Activated gamma-delta T cell treated with Interleukin-2 at 50 U/mL for 16 hours (primary cell): Measurements from ENCODE around the gene USP22.

Source experiments
- DNase-seq: peaks from one replicate; pipeline ENCODE4 v3.0.0-alpha.2; 2020

Gene USP22

DNA sequence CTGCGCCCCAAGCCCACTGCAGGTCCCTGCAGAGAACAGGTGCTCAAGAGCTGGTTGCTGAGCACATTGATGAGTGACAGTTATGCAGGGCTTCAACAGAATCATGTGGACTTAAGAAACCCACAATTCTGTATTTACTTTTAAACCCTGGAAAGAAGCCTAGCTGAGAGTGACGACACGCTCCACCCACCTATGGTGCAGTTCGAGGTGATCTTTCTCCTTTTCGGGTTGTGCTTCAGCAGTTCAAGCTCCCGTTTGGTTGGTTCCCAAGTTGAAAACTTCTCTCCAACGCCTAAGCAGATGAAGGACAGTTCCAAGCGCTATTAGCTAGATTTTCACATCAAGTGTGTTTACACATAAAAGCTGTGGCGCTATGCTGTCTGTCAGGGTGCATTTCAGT is 23.9 kb downstream of the USP22 start:
- DNase-seq: no peak

DNA sequence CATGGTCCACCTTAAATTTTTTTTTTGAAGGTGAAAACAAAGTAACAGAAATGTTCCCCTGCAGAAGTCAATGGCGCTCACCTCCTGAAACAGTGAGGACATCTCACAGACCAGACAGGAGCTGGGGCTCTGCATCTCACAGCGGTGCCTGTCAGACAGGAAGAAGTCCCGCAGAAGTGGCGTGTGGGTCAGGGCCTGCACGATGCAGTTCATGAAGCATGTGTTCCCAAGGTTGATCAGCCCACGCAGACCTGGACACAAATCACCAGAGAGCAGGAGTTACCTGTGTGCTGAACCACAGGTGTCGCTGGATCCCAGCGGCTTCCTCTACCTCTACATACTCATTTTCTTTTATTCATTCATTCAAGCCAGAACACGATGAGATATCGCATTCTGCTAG is 24.9 kb downstream of the USP22 start:
- DNase-seq: no peak

DNA sequence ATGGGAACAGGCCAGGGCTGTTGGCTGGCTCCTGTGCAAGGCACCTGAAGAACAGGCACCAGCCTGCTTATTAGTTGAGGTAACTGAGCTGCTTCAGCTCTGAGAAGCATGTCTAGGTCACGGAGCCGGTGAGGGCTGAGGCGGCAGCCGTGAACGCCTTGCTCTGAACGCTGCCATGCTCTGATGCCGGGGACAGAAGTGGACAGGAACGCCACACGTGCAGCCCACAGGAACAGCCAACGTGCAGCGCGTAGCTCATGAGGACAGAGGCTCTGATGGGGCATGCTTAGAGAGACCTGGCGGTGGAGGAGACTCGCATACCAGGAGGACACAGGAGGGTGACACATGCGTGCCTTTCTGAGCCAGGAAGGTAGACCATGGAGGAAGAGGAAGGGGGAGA is 25.6 kb downstream of the USP22 start:
- no peak for DNase-seq

DNA sequence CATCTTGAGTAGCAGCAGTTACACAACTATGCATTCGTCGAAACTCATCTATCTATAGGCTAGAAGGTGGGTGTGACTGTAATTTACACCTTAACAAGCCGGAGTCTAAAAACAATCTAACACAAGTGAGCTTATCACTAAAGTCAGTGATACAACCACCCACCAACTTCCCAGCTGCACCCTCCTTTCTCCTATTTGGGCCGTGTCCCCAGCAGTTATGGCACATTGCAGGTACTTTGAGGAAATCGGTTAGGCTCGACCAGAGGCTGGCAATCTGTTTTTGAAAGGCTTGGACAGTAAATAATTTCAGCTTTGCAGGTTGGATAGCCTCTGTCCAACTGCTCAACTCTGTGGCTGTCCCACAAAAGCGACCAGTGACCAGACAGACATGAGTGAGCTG is 26.0 kb downstream of the USP22 start:
- no peak for DNase-seq

DNA sequence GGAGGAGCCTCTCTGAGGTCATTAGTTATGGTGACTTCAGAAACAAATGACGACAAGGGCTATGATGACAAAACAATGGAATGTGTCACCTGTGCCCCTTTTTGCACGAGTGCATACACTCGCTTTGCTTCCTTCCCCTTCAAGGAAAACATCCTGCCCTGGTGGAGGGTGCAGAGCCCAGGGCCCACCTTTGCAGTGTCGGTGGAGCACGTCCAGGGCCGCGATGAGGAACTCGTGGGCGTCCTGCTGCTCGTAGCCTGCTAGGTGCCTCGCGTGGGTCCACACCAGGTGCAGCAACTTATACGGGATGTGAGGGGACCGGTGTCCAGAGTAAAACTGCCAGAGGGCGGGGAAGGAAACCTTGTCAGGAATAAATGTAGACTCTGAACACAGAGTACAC is 27.2 kb downstream of the USP22 start:
- no peak for DNase-seq

DNA sequence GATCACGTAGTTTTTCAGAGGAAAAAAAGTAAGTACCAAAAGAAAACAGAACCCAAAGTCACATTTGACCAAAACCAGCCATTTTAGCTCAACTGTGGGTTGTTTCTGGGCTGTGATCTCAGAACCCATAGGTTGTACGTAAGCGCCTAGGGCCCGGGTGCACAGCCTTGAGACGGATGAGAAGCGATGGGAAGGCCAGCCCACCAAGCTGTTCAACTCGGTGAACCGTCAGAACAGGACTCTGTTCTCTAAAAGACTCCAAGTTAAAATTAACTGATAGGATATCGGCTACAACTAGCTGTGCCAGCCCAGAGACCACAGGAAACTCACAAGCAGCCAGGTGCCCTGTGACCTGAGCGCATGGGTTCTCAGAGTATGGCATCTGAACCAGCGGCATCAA is 28.3 kb downstream of the USP22 start:
- no peak for DNase-seq

DNA sequence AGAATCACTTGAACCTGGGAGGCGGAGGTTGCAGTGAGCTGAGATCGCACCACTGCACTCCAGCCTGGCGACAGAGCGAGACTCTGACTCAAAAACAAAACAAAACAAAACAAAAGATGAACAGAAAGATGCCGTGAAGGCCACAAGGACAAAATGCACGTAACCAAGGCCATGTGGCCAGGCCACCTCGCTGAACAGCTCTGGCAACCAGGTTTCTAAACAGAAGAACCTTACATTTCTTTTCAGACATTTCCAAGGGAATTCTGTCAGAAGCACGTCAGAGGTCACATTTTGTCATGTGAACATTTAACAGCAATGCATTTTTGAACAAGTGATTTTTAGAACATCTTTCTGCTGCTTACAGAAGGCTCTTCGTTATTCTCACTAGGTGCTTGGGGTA is 28.8 kb downstream of the USP22 start:
- no peak for DNase-seq

DNA sequence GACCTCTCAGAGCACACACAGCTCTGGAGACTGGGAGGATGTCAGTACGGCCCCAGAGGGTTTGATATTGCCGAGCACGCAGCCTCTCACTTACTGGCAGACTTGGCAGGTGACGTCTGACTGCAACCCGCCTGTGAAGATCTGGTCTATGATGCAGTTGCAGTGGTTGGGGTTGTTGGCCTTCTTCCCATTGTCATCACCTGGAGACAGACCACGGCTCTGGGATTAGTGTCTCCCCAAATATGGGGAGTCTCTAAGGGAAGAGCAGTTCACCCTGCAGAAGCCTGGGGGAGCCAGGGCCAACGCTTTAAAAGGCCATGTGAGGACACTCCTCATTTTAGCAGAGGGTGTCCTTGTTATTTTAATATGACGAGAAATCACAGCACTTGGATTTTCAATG is 30.1 kb downstream of the USP22 start:
- DNase-seq: no peak

DNA sequence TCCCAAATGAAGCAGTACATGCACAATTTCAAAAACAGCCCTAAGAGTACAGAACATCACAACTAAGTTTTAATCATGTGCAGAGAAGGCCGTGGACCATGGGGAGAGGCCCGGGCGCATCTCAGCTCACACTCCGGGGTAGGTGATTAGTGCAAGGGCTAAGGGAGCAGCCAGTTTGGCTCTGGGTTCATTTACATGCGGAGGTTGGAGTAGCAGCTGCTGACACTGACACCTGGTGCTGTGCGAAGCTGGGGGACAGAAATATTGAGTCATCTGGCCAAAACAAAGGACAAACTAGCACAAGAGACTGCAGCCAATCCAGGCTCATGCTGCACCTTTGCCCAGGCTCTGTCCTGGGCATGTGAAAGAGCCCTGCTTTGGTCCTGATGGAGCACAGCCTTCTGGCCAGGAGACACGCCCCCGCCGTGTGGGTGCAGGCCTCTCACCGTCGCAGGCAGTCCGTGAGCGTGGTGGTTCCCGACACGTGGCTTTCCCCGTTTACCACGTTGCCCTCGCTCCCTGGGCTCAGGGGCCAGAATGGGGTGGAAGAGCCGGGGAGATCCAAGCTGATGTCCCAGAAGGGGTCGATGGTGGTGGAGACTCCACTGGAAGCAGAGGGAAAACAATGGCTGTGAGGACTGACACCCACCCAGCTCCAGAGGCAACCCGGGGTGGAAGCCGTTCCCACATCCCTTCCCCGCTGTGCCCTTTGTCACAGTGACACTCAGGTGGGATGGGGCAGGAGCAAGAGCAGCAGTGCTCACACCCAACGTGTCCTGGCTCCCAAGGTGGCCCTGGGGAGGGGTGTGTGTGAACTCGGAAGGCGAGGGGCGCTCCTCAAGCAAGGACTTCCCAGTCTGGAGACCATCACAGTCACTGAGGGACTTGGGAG is 31.9 kb downstream of the USP22 start:
- DNase-seq: no peak

DNA sequence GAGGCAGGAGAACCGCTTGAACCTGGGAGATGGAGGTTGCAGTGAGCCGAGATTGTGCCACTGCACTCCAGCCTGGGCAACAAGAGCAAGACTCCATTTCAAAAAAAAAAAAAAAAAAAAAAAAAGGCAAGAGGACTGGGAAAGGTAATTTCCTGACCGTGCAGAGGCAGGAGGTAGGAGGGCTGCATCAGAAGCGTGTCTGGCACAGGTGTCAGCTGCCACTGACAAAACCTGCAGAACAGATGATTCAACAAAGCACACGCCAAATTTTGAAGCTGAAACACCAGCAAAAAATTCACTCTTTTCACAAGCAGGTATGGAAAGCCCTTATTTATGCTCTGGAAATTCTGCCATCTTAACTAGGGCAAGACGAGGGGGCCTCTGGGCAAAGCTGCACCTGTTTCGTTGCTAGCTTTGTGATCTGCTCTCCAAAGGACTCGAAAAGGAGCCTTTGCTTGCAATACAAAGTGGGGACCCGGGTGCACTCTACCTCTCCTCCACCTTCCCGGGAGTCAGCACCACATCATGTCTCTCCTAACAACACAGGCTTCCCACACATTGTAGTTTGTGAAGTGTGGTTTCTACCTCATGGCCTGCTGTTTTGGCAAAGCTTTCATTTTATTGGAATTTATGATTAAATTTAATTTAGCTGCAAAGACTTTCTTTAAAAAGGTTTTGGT is 33.7 kb downstream of the USP22 start:
- no peak for DNase-seq

DNA sequence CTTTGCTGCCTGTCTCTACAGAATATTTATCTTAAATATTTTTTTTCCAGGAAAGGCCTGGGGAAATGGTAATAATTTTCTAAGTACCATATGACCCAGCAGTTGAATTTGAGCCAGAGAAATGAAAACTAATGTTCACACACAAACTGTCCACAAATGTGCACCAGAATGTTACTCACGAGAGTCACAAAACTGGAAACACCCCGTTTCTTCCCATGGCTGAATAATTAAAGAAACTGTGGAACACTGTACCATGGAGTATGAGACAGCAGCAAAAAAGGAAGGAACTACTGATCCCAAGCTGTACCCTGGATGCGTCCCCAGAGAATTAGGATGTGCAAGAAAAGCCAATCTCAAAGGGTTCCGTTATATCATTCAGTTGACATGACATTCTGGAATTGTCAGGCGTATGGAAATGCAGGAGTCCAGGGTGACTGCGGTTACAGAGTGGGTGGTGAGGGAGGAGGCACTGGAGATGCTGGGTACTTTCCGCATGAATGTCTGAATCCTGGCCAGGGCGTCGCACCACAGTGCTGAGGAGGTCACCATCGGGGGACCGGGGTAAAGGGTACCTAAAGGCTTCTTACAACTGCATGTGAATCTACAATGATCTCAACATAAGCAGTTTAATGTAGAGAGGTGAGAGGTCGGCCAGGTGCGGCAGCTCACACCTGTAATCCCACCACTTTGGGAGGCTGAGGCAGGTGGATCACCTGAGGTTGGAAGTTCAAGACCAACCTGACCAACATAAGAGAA is 34.5 kb downstream of the USP22 start:
- no peak for DNase-seq

DNA sequence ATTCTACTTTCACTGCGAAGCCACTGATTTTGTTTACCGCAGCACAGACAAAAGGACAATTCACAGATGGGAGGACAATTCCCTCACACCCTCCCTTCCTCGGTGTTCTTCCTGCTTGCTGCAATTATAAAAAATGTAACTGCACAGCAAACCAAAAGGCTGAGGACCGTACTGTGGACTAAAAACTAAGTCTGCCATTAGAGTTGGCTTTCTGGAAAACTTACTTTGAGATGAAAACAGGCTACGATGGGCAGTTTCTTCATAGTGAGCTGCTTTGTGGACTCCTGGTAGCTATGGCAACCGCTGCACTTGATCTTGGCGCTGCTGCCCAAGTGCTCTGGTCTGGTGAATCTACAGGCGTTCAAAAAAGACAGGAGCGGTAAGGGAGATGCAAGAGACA is 35.2 kb downstream of the USP22 start:
- DNase-seq: no peak

DNA sequence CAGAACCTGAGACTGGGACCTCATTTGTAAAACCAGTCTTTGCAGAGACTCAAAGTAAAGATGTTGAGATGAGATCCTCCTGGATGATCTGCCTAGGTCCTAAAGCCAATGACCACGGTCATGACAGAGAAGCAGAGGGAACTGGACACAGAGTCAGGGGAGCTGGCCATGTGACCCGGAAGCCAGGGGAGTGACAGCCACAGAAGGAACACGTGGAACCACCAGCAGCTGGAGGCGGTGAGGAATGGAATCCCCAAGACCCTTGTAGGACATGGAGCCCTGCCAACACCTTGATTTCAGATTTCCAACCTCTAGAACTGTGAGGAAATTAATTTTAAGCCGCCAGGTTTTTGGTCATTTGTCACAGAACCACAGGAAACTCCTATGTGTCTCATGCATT is 37.0 kb downstream of the USP22 start:
- DNase-seq: no peak

DNA sequence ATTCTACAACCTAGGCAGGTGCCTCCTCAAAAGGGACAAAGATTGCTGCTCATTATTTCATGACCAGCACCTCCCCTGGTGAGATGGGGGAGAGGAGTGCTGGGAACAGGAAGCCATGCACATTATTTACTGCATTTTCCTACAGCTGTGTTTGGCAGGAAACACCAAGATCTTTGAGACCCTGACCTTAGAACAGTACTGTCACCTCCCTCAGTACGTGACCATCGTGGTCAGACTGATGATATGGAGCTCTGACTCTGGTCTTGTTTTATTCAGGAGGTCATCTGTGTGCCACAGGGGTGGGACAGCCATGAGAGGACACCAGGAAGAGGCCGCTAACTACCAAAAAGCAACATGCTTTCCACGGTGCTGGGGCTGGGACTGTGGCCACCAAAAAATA is 37.4 kb downstream of the USP22 start:
- DNase-seq: no peak

DNA sequence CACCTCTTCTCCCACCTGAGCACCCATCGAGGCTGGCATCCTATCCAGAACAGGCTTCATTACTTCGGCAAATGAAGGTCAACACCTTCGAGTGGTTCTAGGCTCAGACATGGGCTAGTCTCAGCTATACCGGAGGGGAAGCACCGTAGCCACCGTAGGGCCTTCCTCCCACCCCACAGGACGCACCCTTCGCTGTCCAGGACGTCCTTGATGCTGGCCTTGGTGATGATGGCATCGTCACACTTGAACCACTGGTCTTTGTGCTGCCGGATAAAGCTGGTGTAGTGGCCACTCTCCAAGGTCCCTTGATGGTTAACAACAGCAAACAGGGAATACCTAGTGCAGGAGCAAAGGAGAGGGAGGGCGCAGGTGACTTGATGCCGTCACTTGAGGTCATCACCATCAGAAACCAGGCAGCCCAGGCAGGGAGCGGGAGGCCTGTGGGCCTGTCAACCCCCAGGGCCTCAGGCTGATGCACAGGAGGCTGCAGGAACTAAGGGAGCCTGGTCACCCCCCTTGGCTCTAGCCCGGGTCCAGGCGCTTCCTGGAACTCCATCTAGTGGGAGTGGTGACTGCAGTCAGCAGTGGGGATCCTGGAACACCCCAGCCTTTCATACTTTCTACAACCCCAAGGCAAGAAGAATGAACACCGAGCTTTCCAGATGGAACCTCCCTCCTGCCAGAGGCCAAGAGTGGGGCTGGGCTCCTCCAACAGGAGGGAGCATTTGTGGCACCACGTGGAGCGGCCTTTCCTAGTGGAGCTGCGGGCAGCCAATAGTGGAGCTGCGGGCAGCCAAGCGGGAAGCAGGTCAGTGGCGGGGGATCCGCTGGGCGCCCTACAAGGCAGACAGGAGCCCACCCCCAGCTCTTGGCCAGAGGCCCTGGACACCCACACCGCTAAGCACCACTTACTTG is 38.5 kb downstream of the USP22 start:
- DNase-seq: no peak

DNA sequence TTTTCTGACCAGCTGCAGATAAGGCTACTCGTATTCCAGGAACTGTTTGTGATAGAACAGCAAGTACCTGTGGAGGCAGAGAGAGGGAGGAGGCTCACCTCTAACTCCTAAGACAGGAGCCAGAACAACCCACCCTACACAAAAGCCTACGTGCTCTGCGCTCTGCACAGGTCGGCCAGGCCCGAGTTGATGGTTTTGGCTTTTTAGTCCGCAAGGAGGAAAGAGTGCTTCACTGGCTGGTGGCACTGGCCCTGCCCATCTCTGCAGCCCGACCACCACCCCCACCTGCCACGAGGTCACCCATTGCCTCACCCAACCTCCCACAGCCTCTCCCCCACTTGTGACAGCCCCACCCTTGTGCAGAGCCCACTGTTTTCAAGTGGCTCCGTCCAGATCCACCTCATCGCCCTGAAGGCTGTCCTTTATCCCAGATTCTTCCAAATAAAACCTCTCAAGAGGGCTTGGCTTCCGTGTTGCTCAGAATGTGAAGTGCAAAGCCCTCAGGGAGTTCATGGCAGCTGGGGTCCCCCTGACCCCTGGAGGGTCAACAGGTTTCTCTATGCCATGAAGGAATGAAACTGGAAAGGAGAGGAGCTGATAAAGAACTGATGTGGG is 39.7 kb downstream of the USP22 start:
- no peak for DNase-seq

DNA sequence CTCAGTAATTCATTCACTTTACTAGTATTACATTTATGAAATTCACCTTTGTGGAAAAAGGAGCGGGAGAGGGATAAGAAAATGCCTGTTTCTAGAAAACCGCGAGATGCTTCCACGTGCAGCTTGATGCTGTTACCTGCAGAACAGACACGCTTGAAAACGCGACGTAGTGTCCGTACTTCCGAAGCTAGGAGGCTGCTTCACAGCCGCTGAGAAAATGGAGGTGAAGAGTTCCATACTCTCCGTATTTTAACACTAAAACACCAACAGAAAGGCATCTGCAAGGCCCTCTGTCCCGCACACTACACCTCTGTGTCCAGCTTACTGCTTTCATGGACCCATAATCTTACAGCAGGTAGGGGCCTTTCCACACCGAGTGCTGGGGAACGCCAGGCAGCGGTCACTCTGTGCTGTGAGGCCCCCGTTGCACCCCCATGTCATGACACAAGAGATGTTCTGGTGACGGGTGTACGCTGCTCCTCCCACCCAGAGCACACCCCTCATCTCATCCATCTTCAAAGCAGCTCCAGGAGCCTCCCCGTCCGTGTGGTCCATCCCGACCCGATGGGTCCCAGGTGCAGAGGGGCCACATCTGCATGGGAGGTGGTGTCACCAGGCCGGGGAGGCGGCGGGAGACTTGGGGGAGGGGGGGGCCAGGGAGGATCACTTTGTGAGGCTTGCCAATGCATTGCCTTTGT is 40.4 kb downstream of the USP22 start:
- no peak for DNase-seq

DNA sequence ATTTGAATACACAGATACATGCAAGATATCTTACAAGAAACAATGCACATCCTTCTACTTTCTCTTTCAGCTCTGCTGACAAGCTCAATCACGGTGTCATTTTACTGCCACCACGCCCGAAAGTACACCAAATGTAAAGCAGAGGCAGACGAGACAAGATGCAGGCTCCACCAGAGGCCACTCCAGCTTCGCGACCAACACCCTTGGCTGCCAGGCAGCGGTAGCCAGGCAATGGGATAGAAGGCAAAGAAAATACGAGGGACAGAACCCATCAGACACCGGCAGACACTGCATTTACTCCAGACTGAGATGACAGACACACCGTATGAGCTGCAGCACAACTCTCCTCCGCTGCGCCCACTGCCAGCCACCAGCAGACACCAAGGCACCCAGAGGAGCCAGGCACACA is 41.0 kb downstream of the USP22 start:
- DNase-seq: no peak

DNA sequence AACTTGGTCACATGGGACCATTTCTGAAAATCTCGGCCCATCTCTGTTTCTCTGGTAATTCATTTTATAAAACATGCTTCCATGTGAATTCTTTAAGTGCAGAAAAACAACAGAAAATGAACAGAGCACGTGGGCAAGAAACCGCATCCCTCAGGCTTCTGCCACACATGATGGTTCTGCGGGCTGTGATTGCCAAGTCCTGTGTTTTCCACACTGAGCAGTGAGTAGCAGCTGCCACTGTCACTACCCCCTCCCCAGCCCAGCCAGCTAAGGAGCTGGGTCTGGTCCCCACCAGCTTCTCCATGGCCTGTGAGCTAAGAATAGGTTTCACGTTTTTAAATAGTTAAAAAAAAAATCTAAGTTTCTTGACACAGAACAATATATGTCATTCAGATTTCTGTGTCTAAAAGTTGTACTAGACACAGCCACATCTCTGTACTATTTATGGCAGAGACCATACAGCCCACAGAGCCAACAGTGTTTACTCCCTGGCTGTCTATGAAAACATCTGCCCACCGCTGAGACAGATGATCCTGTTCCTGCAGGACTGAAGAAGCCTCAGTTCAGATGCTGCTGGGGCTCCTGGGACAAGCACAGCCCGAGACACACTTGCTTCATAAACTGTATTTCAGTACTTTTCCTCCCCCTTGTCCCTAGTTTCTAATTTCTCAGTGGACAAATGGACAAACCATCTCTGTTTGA is 41.5 kb downstream of the USP22 start:
- DNase-seq: no peak

DNA sequence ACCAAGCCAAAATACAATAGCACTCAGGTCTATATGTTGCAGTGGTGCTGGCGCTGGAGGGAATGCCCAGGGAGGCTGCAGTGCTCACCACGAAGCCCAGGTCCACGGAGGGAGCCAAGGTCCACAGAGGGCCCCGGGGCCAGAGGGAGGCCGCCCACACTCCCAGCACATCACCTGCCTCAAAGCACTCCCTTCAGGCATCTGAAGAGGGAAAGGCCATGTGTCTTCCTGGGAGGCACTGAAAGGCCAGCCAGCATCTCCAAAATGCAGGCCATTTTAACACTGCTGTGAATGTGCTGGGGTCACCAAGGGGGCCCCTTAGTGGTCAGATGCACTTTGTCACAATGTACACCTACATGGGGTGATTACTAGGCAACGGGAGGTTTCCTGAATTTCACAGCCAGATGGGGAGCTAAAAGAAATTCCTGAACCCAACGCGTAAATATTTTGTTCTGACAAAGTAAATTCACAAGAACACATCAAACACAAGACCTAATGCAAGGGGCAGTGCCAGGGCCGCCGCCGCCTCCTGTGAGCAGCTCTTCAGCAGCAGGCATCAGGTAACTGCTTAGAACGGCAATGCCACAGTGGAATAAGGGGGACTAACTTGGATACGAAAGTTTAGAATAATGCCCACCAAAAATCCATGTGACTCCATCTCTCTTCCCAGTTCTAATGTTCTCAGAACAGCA is 42.8 kb downstream of the USP22 start:
- no peak for DNase-seq
